DLD1 (cell line): Measurements from ENCODE around the gene RARA.

Experiments
- in situ Hi-C: cut with HindIII; loops from 2 replicates; pipeline ENCODE4 v1.10.0; 2017; ENCODE audit warnings: low sequenced_read_pairs

The RARA gene

DNA sequence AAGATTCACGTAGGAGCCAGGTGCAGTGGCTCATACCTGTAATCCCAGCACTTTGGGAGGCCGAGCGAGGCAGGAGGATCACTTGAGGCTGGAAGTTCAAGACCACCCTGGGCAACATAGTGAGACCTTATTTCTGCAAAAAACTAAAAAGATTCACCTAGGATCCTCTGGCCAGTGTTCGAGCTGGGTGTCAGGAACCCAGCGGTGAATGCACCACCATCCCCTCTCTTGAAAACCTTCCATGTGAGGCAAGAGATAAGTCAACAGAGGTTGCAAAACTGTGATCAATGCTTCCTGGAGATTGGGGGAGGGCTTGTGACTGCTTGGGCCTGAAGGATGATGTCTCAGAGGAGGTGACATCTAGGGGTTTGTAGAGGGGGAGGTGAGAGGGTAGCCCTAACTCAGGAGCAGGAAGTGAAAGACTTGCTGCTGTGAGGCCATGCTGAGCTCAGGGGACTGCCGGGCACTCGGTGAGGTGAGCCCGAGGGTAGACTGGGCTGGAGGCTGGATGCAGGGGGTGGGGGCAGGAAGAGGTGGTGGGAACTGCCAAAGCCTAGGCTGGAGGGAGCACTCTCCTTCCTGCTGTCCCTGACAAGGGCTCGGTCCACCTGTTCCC lies 43.9 kb downstream of the RARA start:
- in situ Hi-C loops, result no loop called here

DNA sequence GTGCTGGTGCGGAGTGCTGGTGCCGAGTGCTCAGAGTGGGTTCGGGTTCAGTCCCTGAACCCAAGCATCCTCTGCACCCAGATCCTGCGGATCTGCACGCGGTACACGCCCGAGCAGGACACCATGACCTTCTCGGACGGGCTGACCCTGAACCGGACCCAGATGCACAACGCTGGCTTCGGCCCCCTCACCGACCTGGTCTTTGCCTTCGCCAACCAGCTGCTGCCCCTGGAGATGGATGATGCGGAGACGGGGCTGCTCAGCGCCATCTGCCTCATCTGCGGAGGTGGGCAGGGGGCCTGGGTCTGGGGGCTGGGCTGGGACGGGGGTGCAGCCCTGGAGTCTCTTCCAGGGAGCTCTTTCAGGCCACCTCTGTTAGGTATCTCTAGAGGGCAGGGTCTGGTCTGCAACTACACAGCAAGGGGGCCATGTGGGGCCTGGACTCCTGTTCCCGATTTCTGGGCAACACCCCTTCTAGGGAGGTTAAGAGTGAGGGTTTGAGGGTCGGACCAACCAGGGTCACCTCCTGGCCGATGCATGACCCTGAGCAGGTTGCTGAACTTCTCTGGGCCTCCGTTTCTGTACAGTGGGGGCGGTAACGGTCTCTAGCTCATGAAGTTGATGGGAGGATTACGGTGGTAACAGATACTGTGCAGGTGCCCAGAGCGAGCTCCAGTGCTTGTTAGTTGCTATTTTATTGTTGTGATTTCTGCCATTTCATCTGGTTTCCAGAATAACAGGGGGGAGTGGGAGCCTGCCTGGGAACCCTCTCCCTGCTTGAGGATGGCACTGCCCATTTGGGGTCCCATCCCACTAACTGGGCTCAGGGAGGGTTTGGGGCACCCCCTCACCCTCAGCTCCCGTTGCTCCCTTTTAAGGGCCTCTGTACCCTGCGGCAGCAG lies 45.5 kb downstream of the RARA start:
- in situ Hi-C loops, result no loop called here

DNA sequence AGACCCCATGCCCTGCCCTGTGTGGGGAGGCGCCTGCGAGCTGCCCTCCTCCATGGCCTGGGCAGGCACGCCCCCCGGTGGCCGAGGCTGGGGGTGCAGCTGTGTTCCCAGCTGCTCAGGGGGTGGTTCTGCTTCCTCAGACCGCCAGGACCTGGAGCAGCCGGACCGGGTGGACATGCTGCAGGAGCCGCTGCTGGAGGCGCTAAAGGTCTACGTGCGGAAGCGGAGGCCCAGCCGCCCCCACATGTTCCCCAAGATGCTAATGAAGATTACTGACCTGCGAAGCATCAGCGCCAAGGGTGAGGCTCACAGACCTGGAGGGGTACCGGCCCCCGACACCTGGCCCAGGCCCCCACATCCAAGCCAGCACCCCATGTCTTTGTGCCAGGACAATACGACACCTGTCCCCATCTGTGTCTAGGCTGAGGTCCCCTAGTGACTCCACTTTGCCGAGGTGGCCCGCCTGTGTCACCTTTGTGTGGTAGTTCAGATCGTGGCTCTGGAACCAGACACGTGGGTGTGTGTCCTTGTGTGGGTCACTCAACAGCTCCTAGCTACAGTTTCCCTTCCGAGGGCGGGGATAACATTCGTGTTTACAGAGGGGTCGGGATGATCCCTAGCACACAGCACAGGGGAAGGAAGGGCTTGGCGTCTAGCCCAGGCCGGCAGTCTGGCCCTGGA lies 46.3 kb downstream of the RARA start:
- in situ Hi-C loops, result no loop called here

DNA sequence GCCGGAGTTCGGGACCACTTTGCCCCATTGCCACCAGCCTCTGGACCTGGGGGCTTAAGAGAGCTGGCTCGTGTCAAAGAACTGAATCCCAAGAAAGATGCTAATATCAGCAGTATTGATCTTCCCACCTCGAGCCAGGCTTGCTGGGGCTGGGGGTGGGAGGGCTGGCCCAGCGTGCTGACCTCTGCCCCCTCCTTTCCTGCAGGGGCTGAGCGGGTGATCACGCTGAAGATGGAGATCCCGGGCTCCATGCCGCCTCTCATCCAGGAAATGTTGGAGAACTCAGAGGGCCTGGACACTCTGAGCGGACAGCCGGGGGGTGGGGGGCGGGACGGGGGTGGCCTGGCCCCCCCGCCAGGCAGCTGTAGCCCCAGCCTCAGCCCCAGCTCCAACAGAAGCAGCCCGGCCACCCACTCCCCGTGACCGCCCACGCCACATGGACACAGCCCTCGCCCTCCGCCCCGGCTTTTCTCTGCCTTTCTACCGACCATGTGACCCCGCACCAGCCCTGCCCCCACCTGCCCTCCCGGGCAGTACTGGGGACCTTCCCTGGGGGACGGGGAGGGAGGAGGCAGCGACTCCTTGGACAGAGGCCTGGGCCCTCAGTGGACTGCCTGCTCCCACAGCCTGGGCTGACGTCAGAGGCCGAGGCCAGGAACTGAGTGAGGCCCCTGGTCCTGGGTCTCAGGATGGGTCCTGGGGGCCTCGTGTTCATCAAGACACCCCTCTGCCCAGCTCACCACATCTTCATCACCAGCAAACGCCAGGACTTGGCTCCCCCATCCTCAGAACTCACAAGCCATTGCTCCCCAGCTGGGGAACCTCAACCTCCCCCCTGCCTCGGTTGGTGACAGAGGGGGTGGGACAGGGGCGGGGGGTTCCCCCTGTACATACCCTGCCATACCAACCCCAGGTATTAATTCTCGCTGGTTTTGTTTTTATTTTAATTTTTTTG lies 47.1 kb downstream of the RARA start:
- in situ Hi-C loops, result no loop called here

DNA sequence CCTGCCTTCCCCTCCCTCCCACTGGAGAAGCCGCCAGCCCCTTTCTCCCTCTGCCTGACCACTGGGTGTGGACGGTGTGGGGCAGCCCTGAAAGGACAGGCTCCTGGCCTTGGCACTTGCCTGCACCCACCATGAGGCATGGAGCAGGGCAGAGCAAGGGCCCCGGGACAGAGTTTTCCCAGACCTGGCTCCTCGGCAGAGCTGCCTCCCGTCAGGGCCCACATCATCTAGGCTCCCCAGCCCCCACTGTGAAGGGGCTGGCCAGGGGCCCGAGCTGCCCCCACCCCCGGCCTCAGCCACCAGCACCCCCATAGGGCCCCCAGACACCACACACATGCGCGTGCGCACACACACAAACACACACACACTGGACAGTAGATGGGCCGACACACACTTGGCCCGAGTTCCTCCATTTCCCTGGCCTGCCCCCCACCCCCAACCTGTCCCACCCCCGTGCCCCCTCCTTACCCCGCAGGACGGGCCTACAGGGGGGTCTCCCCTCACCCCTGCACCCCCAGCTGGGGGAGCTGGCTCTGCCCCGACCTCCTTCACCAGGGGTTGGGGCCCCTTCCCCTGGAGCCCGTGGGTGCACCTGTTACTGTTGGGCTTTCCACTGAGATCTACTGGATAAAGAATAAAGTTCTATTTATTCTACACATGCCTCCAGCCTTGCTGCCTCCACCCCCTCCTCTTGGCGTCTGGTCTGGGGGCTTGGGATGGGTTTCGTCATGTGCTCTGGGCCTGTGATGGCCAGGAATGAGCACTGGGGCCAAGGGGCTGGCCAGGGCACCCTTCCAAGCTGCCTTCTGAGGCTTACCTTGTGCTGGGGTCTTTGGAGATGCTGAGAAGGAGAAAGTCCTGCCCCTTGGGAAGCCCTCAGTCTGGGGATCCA lies 48.3 kb downstream of the RARA start:
- in situ Hi-C loops, result no loop called here

DNA sequence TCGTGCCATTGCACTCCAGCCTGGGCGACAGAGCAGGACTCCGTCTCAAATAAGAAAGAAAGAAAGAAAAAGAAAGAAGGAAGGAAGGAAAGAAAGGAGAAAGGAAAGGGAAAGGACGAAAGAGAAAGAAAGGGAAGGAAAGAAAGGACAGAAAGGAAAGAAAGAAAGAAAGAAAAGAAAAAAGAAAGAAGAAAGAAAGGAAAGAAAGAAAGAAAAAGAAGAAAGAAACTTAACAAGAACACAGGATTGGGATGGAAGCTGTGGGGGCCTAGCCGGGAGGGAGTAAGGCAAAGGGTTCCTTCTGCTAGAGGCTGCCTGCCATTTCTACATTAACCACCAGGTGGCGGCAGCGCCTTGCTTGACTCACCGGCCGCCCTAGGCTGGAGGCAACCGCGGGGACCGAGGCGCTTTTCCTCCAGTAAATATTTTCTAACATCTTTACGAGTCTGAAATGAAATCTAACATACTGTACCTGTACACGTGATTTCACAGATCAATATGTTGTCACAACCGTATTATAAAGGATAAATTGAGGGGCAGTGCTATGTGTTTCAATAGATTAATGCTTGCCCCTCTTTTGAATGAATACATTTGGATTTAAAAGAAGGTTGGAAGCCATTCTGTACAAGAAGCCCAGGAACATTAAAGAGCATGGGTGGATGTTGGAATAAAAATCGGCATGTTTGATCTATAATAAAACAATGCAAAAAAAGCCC lies 49.5 kb downstream of the RARA start:
- in situ Hi-C loops, result no loop called here

DNA sequence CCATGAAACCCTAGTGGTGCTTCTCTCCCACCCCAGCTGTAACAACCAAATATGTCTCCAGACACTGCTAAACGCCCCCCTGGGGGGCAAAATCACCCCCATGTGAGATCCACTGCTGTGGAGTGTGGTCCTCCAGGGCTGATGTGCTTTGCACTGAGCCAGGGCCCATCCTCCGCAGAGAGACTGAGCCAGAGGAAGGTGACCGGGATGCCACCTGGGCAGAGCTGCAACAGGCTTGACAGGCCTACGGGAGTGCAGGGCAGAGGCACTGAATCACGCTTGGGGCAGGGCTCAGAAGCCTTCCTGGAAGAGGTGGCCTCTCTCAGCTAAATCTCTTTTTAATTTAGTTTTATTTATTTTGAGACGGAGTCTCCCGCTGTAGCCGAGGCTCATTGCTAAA lies 51.1 kb downstream of the RARA start:
- in situ Hi-C loops, result no loop called here

DNA sequence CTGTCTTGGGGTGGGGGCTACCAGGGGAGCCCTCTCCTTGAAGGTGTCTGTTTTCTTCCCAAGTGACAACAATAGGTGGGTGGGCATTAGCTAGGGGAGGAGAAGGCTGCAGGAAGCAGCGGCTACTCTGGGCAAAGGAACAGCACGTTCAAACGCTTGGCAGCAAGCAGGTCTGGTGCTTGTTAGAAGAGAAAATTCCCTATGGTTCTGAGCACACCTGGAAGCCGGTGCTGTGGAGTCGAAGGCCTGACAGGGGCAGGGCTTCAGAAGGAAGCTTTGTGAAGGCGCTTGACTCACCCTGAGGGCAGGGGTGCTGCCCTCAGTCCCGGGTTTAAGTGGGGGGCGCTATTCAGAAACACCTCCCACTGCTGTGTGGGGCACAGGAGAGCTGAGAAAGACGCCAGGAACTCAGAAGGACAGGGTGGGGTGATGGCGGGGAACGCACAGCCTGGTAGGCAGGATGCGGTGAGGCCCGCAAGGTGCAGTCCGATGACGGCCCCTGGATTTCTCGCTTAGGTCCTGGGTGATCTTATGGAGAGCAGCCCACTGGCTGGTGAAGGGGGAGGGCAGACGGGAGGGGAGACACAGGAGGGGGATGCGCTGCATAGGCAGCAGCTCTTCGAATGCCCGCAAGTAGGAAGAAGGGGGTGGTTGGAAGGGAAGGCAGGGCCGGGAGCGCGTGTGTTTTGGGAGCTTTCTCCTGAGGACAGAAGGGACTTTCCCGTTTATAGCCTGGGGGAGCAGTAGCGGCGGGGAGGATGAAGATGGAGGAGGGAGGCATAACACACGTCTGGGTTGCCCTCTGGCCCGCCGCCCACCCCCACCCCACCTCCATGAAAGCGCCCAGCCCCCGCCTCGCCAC lies 52.3 kb downstream of the RARA start:
- in situ Hi-C loops, result no loop called here

DNA sequence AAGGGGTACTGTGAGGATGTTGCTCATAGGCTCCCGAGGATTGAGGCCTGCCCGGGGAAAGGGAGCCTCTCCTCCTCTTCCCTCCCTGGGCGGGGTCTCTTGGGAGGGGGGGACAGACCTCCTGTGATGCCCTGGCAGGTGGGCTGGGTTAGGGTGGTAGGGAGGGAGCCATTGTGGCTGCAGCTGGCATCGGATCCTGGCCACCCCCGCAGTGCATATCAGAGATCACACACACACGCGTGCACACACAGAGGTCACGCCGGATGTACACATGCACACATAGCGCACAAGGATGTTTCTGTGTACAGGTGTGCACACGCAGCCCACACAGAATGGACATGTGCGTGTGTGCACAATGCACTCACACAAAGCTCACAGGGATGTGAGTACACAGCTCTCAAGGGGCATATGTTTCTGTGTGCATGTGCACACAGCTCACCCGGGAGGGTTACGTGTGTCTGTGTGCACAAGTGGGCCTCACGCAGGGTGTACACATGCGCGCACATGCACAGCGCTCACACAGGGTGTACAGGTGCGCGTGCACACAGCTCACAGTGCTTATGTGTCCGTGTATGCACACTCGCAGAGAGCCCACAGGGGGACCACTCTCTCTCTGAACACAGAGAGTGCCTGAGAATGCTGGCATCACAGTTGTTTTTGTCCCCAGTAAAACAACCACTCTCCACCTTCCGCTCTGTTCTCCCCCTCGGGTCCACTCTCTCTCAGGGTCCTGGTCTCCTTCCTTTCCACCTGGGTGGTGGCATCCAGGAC lies 53.1 kb downstream of the RARA start:
- in situ Hi-C loops, result no loop called here

DNA sequence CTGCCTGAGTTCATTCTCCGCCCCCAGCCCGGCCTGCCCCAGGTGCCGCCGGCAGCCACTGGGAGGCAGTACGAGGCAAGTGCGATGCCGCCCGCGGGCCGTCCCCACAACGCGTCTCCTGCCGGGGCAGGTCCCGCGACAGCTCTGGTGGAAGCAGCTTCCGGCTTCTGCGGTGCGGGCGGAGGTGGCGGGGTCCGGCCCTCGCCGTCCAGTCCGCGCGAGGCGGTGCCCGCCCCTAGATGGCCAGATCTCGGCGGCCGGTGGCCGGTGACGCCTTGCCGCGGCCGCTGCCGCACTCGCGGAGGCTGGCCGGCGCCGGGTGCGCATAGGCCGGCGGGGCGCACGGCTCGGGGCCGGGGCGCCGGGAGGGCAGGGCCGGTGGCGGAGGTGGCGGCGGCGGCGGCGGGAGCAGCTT lies 53.7 kb downstream of the RARA start:
- in situ Hi-C loops, result no loop called here

DNA sequence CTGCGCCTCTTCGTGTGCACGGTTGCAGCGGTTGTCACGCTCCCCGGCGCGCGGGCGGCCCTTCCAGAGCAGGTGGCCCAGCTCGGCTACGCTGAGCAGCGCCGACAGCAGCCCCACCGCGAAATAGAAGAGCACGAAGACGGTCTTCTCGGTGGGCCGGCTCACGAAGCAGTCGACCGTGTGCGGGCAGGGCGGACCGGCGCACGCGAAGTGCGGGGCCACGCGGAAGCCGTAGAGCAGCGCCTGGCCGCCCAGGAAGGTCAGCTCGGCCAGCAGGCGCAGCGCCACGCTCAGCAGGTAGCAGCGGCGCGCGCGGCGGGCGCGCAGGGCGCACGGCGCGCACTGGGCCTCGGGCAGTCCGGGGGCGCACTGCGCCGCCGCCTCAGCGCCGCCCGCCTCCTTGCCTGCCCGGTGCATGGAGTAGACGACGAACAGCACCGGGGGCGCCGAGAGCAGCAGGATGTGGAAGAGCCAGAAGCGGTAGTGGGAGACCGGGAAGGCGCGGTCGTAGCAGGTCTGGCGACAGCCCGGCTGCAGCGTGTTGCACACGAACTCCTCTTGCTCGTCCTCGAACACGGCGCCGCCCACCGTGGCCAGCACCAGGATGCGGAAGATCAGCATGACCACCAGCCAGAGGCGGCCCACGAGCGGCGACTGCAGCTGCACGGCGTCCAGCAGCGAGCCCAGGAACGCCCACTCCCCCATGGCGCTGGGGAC lies 54.3 kb downstream of the RARA start:
- in situ Hi-C loops, result no loop called here

DNA sequence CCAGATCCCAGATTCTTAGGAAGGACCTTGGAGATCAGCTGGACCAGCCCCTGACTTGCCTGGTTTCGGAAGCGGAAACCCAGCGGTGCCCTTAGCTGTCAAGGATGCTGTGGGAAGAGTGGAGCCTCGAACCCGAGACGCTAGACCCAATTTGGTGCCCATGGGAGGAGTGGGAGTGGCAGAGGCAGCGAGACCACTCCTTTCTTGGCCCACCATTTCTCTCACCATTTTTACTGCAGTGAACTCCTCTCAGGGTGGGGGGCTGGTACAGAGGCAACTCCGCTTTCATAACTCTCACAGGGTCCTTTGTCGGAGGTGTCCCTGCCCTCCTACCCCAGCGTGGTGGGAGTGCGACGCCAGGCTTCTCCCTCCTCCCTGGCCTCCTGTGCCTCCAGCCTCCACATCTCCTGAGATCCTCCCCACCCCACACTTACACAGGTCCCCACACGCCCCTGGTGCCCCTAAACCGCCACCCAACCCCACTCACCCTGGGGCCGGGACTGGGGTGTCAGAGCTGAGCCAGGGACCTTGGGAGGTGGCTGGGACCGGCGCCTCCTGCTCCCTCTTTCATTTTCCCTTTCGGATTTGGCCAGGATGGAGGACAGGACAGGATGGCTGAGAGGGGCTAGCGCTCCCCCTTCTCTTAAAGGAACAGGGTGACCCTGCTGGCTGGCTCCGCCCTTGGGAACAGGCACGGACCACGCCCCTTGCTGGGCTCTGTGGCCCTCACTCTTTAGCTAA lies 55.3 kb downstream of the RARA start, which contains the start of gene GJD3:
TSS of gene GJD3 (minus strand) at position 617 of the 741 bp plus-strand sequence. CDS start 922 bp downstream, outside the sequence.
- in situ Hi-C loops, result no loop called here

DNA sequence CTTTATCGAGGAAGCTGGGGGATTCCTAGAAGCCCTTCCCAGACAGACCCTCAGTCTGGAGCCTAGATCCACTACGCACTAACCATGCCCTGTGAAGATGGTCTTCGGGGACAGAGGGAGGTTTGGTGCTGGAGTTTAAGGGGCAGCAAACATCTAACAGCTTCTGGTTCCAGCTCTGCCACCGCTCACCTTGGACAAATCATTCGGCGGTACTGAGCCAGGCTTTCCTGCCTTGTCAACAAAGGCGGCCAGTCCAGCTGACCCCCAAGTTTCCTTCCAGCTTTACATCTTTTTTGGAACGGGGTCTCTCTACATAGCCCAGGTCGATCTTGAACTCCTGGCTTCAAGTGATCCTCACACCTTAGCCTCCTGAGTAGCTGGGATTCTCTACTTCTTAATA lies 55.9 kb downstream of the RARA start:
- in situ Hi-C loops, result no loop called here

DNA sequence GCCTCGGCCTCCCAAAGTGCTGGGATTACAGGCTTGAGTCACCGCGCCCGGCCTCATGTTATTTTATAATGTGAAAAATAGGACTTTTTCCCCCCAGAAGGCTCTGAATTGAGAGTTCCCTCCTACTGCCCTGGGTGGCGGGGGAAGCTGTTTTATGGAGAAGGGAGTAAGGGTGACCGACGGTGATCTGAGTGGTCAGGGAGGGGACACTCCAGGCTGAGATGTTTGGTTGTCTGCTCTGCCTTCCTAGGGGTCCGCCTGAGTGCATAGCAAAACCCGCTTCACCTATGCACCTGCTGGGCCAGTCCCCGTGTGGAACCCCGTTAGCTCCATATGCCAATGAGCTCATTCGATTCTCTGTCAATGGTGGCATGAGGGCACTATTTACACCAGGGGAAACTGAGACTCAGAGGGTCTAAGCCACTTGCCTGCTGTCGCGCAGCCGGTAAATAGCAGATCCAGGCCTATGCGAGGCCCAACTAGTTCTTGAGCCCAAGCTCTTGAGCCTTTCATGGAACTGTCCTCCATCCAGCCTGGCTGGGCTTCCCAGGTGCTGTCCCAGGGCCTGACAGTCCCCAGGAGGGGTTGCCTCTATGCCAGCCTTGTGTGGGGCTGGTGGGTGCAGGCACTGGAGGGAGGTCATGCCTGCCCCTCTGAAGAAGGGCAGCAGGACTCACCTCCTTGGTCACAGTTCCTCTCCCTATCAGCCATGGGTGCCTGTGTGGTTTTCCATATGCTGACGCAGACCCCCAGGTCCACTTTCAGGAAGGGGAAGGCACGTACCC lies 57.3 kb downstream of the RARA start:
- in situ Hi-C loops, result no loop called here

DNA sequence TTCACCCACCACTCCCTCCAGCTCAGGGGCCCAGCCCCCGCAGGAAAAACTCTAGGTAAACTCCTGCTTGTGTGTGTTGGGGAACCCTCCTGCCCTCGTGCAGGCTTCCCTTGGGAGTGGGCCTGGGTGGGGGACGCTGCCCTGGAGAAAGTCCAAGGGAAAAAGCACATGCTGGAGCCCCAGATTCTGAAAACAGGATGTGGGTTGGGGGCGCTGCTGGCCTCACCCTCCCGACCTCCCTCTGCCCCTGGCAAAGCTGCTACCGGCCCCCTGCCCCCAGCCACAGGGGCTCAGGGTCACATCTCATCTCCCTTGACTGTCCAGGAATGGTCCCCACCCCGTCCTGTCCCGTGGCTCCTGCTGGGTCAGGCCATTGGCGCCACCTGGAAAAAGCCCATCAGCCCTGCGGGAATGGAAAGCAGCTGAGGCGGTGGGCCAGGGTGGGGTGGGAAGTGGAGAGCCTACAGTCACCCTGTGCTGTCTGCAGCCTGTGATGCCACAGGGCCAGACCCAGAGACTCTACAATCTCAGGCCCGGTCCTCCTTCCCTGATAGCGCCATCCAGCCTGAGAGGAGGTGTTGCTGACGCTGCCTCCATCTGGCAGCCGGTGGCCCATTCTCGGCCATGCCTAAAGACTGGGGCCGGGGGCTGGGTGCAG lies 58.0 kb downstream of the RARA start:
- in situ Hi-C loops, result no loop called here
